Colonic mucosa (tissue), 4 donors: Measurements from ENCODE around the gene ASTN1. TPM values are rescaled to one million over a fixed set of nuclear protein-coding genes. Genes with fewer than 3 reads are reported as not detected.

Source experiments
- DNase-seq: peaks from one replicate; pipeline ENCODE4 v3.0.0-alpha.2; 2020
- H3K27ac ChIP-seq: fragments of 200-600 bp; one replicate; pipeline ENCODE4 v1.8.0; 2021
- H3K27me3 ChIP-seq: fragments of 200-600 bp; one replicate; pipeline ENCODE4 v1.8.0; 2021
- H3K36me3 ChIP-seq: fragments of 200-600 bp; one replicate; pipeline ENCODE4 v1.8.0; 2021
- H3K4me1 ChIP-seq: fragments of 200-600 bp; one replicate; pipeline ENCODE4 v1.8.0; 2021; ENCODE audit warnings: mild to moderate bottlenecking
- H3K4me3 ChIP-seq: fragments of 200-600 bp; one replicate; pipeline ENCODE4 v1.8.0; 2021
- H3K9ac ChIP-seq, 2 donors: one replicate each; pipeline ENCODE4 v1.7.0; 2013; ENCODE audit warnings: control low read depth in 2 of 2, low read depth in 2 of 2, low read length in 2 of 2
- H3K9me3 ChIP-seq: fragments of 200-600 bp; one replicate; pipeline ENCODE4 v1.8.0; 2021
- intact Hi-C: fragments of 100-400 bp; cut with DNase I; formaldehyde crosslinking; loops from one replicate; pipeline ENCODE4 v1.14.1; 2022
- total RNA-seq, 2 donors: library from RNA; stranded (reverse); fragmentation: NEBNext Ultra II Directional in 1 of 2; extraction: Animal tissue kit (Norgen Biotek cat#: 25700) in 1 of 2; gene quantifications; one replicate each; pipeline ENCODE4 v1.2.1, GENCODE V29; 2021
- TF ChIP-seq, protein P1 (sequence below): fragments of 200-600 bp; IDR thresholded peaks from one replicate; pipeline ENCODE4 v1.8.0; 2022; ENCODE audit warnings: antibody characterized with exemption, mild to moderate bottlenecking
- donor health status: healthy.
- donor health status: DM: no; HTN: no; CAD: no.
- donor health status: DM: no; HTN: no; CAD: no.

Gene ASTN1
- total RNA-seq, 2 donors from 2014 or later: 0.15 to 0.42 TPM

DNA sequence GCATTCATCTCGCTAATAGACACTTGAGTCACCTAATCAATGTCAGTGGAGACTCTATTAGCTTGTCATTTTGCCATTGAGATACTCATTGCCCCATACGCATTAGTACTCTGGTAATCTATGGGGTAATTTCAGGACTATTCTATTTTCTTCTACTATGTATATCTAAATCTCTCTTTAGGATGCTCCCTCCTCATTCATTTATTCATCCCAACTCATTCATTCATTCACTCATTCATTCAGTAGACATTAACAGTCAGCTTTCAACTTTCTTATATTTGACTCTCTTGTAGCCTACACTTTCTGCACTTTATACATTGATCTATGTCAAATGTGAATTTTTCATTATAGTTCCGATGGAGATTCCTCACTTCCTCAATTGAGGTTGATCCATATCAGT lies 170.9 kb downstream of the ASTN1 start:
- DNase-seq: no peak
- Histone ChIP-seq H3K9ac (no peak overlapping the region), H3K4me3 (no peak overlapping the region), H3K36me3 (no peaks in the 10 kb centered on the region), H3K27ac (no peak overlapping the region), H3K4me1 (no peaks in the 10 kb centered on the region), H3K9me3 (no peaks in the 10 kb centered on the region), H3K27me3 (no peaks in the 10 kb centered on the region)
- intact Hi-C loops: no loop called here
- TF ChIP-seq, protein P1, sequence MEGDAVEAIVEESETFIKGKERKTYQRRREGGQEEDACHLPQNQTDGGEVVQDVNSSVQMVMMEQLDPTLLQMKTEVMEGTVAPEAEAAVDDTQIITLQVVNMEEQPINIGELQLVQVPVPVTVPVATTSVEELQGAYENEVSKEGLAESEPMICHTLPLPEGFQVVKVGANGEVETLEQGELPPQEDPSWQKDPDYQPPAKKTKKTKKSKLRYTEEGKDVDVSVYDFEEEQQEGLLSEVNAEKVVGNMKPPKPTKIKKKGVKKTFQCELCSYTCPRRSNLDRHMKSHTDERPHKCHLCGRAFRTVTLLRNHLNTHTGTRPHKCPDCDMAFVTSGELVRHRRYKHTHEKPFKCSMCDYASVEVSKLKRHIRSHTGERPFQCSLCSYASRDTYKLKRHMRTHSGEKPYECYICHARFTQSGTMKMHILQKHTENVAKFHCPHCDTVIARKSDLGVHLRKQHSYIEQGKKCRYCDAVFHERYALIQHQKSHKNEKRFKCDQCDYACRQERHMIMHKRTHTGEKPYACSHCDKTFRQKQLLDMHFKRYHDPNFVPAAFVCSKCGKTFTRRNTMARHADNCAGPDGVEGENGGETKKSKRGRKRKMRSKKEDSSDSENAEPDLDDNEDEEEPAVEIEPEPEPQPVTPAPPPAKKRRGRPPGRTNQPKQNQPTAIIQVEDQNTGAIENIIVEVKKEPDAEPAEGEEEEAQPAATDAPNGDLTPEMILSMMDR: no peak

DNA sequence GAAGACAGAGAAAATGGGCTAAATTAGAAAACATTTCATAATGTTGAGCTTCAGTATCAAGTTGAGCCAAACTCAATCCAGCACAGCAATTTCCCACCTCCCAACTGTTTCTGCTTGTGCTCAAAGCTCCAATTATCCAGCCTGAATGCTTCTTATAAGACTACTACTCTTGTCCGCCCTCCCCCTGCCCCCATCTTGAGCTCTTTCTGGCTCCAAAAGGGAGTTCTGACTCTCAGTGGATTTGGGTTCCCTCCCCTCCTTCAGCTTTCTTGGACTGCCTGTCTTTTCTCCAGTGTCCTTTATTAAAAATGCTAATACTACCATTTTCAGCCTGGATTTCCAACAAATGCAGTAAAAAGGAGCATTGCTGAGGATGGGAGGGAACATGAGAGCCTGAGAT lies 174.8 kb downstream of the ASTN1 start:
- H3K27ac ChIP-seq: no peak overlapping the region
- no peaks in the 10 kb centered on the region for H3K36me3 ChIP-seq
- H3K4me1 ChIP-seq: no peaks in the 10 kb centered on the region
- H3K9ac ChIP-seq: no peak overlapping the region
- TF ChIP-seq, protein P1: no peak
- H3K4me3 ChIP-seq: no peak overlapping the region
- intact Hi-C loops: no loop called here
- H3K9me3 ChIP-seq: no peaks in the 10 kb centered on the region
- DNase-seq: no peak
- no peaks in the 10 kb centered on the region for H3K27me3 ChIP-seq

DNA sequence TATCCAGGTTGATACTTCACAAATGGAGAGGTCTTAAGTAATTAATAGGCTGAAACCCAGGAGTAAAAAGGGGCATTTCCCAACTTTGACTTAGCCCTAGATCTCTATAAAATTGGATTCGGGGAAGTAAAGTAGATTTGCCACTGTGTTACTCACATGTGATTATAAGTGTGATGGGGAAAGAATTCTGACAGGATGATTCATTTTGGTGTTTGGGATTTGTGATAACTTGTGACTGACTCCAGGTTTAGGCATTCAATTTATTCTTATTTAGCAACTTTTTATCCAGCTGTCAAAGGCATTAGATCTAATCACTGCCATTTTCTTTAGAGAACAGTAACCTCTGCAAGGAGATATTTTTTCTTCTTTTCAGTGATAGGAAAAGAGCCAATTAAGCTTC lies 175.5 kb downstream of the ASTN1 start:
- H3K9me3 ChIP-seq: no peaks in the 10 kb centered on the region
- H3K36me3 ChIP-seq: no peaks in the 10 kb centered on the region
- no peaks in the 10 kb centered on the region for H3K27me3 ChIP-seq
- H3K4me1 ChIP-seq: no peaks in the 10 kb centered on the region
- H3K9ac ChIP-seq: no peak overlapping the region
- H3K27ac ChIP-seq: no peak overlapping the region
- TF ChIP-seq, protein P1: no peak
- intact Hi-C loops: no loop called here
- DNase-seq: no peak
- H3K4me3 ChIP-seq: no peak overlapping the region

DNA sequence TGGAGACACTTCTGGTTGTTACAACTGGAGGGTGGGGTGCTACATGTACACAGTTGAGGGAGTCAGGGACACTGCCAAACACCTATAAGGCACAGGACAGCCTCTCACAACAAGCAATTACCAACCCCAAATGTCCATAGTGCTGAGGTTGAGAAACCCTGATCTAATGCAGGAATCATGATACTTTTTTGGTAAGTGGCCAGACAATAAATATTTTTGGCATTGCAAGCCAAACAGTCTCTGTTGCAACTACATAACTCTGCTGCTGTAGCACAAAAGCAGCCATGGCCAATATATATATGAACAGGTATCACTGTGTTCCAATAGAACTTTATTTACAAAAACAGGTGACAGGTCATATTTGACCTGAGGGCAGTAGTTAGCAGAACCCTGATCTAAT lies 177.5 kb downstream of the ASTN1 start:
- Histone ChIP-seq H3K4me3 (no peak overlapping the region), H3K4me1 (no peaks in the 10 kb centered on the region), H3K27me3 (no peaks in the 10 kb centered on the region), H3K27ac (no peak overlapping the region), H3K9ac (no peak overlapping the region), H3K9me3 (no peaks in the 10 kb centered on the region), H3K36me3 (no peaks in the 10 kb centered on the region)
- no peak for DNase-seq
- TF ChIP-seq, protein P1: no peak
- intact Hi-C loops: no loop called here

DNA sequence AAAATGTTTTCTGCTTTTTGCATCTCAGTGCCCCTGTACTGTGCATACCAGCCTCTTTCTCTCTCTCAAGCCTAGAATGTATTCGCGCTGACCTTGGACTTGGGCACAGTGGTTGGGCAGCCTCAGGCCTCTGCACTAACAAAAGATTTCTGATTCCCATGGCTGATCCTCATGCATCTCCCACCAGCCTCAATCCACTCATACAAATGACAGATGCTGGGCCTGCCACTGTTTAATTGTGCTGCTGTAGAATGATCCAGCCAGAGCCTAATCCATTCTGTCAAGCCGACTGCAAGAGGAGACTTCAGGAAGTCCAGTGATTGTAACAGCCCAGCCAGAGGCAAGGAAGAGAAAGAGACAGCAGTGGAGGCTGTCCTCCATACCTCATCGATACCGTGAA lies 180.8 kb downstream of the ASTN1 start:
- Histone ChIP-seq H3K27ac (no peak overlapping the region), H3K27me3 (no peaks in the 10 kb centered on the region), H3K9ac (no peak overlapping the region), H3K9me3 (no peaks in the 10 kb centered on the region), H3K4me3 (no peak overlapping the region), H3K4me1 (no peaks in the 10 kb centered on the region), H3K36me3 (no peaks in the 10 kb centered on the region)
- DNase-seq: no peak
- intact Hi-C loops: no loop called here
- TF ChIP-seq, protein P1: no peak

DNA sequence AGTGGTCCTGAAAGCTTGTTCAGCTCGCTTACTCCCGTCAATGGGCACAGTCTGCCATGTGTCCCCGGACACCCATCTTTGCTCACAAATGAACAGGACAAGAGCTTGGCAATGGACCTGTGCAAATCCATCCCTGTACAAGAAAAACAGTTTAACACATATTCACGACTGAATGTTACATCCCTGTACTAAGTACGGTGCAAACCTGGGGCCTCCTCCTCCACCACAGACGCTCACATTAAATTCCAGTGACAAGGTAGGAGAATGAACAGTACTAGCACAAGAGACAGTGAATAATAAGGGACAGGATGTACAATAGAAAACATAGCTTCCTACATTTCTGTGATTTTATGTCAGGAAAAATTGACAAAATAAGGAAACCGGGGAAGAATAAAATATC lies 187.7 kb downstream of the ASTN1 start:
- Histone ChIP-seq H3K27ac (no peak overlapping the region), H3K9me3 (no peaks in the 10 kb centered on the region), H3K27me3 (no peaks in the 10 kb centered on the region), H3K4me1 (no peaks in the 10 kb centered on the region), H3K4me3 (no peak overlapping the region), H3K9ac (no peak overlapping the region), H3K36me3 (no peaks in the 10 kb centered on the region)
- TF ChIP-seq, protein P1: no peak
- DNase-seq: no peak
- intact Hi-C loops: no loop called here
